Neural cell (in vitro differentiated cells): ENCODE measurements around the gene HLA-DQA1. TPM values are rescaled to one million over a fixed set of nuclear protein-coding genes. Genes with fewer than 3 reads are reported as not detected.

ENCODE experiments used
- H2AFZ ChIP-seq: fragments of 200-600, 300-800 bp; sonication (generic), shearing (Covaris generic); 2 replicates; pipeline ENCODE4 v1.6.0; 2014; ENCODE audit warnings: low read depth, mild to moderate bottlenecking, antibody characterized with exemption, low read length, moderate library complexity
- H3F3A ChIP-seq: fragments of 200-600 bp; shearing (Covaris generic); 2 replicates; pipeline ENCODE4 v1.6.1; 2016; ENCODE audit warnings: mild to moderate bottlenecking, moderate library complexity, mixed read lengths, antibody characterized with exemption, low read length; ENCODE audit not compliant: insufficient read depth, poor library complexity, severe bottlenecking
- H3K27ac ChIP-seq: fragments of 200-600, 300-800 bp; sonication (generic), shearing (Covaris generic); 2 replicates; pipeline ENCODE4 v1.5.1; 2014; ENCODE audit warnings: mild to moderate bottlenecking, low read length, moderate library complexity
- H3K27me3 ChIP-seq: fragments of 300-800, 200-600 bp; sonication (generic), shearing (Covaris generic); 2 replicates; pipeline ENCODE4 v1.6.0; 2014; ENCODE audit warnings: mild to moderate bottlenecking, low read depth, low read length, moderate library complexity; ENCODE audit not compliant: insufficient read depth
- H3K36me3 ChIP-seq: fragments of 300-800, 200-600 bp; sonication (generic), shearing (Covaris generic); 2 replicates; pipeline ENCODE4 v1.5.1; 2014; ENCODE audit warnings: mild to moderate bottlenecking, antibody characterized with exemption, low read length, moderate library complexity; ENCODE audit not compliant: insufficient read depth
- H3K4me2 ChIP-seq: fragments of 300-800, 200-600 bp; sonication (generic), shearing (Covaris generic); 2 replicates; pipeline ENCODE4 v1.6.0; 2014; ENCODE audit warnings: mild to moderate bottlenecking, low read length
- H3K4me3 ChIP-seq: fragments of 300-800, 200-600 bp; sonication (generic), shearing (Covaris generic); 2 replicates; pipeline ENCODE4 v1.5.1; 2014; ENCODE audit warnings: mild to moderate bottlenecking, low read length, moderate library complexity
- H3K79me2 ChIP-seq: fragments of 200-600 bp; shearing (Covaris generic); replicated peaks from 2 replicates; pipeline ENCODE4 v1.6.0; 2014; ENCODE audit warnings: mild to moderate bottlenecking, low read length, moderate library complexity; ENCODE audit not compliant: insufficient read depth
- H3K9ac ChIP-seq: fragments of 300-800, 200-600 bp; sonication (generic), shearing (Covaris generic); 2 replicates; pipeline ENCODE4 v1.6.1; 2016; ENCODE audit warnings: mild to moderate bottlenecking, low read length, mixed read lengths
- H3K9me2 ChIP-seq: fragments of 200-600 bp; shearing (Covaris generic); 2 replicates; pipeline ENCODE4 v1.6.1; 2016; ENCODE audit warnings: mild to moderate bottlenecking, low read length, mixed read lengths; ENCODE audit not compliant: insufficient read depth
- H3K9me3 ChIP-seq: fragments of 200-600, 300-800 bp; sonication (generic), shearing (Covaris generic); 2 replicates; pipeline ENCODE4 v1.6.1; 2016; ENCODE audit warnings: mild to moderate bottlenecking, mixed run types, low read length, moderate library complexity, mixed read lengths
- H4K20me1 ChIP-seq: fragments of 200-600 bp; shearing (Covaris generic); 2 replicates; pipeline ENCODE4 v1.6.1; 2016; ENCODE audit warnings: mild to moderate bottlenecking, mixed run types; ENCODE audit not compliant: insufficient read depth
- EP300 ChIP-seq: fragments of 450-650 bp; conservative IDR thresholded peaks from 2 replicates; pipeline ENCODE4 v1.6.1; 2014; ENCODE audit warnings: antibody characterized with exemption, mild to moderate bottlenecking, moderate library complexity; ENCODE audit not compliant: poor library complexity, severe bottlenecking
- EZH2 ChIP-seq: fragments of 200-600, 300-800 bp; shearing (Covaris generic), sonication (generic); IDR thresholded peaks from 2 replicates; pipeline ENCODE4 v1.6.1; 2014; ENCODE audit warnings: antibody characterized with exemption, low read length, borderline replicate concordance, mild to moderate bottlenecking; ENCODE audit not compliant: insufficient read depth, poor library complexity, severe bottlenecking
- MXI1 ChIP-seq: fragments of 450-650 bp; conservative IDR thresholded peaks from 2 replicates; pipeline ENCODE4 v1.6.1; 2014; ENCODE audit warnings: antibody characterized with exemption, mild to moderate bottlenecking; ENCODE audit not compliant: poor library complexity, severe bottlenecking
- POLR2AphosphoS5 ChIP-seq: IDR thresholded peaks from 2 replicates; pipeline ENCODE4 v1.6.1; 2012
- RAD21 ChIP-seq: fragments of 450-650 bp; conservative IDR thresholded peaks from 2 replicates; pipeline ENCODE4 v1.6.1; 2014; ENCODE audit warnings: antibody characterized with exemption, mild to moderate bottlenecking, moderate library complexity
- SMC3 ChIP-seq: fragments of 450-650 bp; conservative IDR thresholded peaks from 2 replicates; pipeline ENCODE4 v1.6.1; 2014; ENCODE audit warnings: antibody characterized with exemption, mild to moderate bottlenecking, moderate library complexity; ENCODE audit not compliant: poor library complexity
- TAF1 ChIP-seq: IDR thresholded peaks from 2 replicates; pipeline ENCODE4 v1.6.1; 2012; ENCODE audit warnings: low read depth
- polyA plus RNA-seq: library from polyadenylated mRNA; depleted of rRNA; stranded (reverse); fragments of >200 nt; gene quantifications from 2 replicates; pipeline ENCODE4 v1.2.3, GENCODE V29; 2014
- TF ChIP-seq, protein P1 (sequence below): fragments of 450-650 bp; IDR thresholded peaks from 2 replicates; pipeline ENCODE4 v1.5.1; 2014; ENCODE audit warnings: antibody characterized with exemption, mild to moderate bottlenecking, moderate library complexity; ENCODE audit not compliant: poor library complexity, severe bottlenecking
- TF ChIP-seq, protein P2 (sequence below): IDR thresholded peaks from 2 replicates; pipeline ENCODE4 v1.6.1; 2012; ENCODE audit warnings: borderline replicate concordance

The HLA-DQA1 gene
- polyA plus RNA-seq, 1 donor from 2014 or later = not detected

DNA sequence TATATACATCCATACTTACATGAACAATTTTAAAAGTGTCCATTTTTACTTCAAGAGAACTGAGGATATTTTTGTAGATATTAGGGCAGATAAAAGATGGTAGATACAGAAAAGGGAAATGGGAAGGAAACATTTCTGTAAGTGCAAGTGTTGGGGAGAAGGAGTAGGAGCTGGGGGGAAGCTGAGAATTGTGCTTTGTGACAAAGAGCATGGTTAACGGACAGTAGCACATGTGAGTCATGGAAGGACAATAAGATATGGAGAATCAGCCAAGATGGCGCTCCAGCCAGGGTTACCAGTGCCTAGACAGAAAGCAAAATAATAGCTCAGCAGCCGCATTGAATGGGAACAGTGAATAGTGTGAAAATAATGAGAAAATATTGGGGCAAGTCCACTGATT lies 34.8 kb upstream of the HLA-DQA1 start:
- TF ChIP-seq TAF1 (no peak), EP300 (no peak), RAD21 (no peak), POLR2AphosphoS5 (no peak), SMC3 (no peak), EZH2 (no peak), MXI1 (no peak)
- TF ChIP-seq, protein P1, sequence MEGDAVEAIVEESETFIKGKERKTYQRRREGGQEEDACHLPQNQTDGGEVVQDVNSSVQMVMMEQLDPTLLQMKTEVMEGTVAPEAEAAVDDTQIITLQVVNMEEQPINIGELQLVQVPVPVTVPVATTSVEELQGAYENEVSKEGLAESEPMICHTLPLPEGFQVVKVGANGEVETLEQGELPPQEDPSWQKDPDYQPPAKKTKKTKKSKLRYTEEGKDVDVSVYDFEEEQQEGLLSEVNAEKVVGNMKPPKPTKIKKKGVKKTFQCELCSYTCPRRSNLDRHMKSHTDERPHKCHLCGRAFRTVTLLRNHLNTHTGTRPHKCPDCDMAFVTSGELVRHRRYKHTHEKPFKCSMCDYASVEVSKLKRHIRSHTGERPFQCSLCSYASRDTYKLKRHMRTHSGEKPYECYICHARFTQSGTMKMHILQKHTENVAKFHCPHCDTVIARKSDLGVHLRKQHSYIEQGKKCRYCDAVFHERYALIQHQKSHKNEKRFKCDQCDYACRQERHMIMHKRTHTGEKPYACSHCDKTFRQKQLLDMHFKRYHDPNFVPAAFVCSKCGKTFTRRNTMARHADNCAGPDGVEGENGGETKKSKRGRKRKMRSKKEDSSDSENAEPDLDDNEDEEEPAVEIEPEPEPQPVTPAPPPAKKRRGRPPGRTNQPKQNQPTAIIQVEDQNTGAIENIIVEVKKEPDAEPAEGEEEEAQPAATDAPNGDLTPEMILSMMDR = no peak
- TF ChIP-seq, protein P2, sequence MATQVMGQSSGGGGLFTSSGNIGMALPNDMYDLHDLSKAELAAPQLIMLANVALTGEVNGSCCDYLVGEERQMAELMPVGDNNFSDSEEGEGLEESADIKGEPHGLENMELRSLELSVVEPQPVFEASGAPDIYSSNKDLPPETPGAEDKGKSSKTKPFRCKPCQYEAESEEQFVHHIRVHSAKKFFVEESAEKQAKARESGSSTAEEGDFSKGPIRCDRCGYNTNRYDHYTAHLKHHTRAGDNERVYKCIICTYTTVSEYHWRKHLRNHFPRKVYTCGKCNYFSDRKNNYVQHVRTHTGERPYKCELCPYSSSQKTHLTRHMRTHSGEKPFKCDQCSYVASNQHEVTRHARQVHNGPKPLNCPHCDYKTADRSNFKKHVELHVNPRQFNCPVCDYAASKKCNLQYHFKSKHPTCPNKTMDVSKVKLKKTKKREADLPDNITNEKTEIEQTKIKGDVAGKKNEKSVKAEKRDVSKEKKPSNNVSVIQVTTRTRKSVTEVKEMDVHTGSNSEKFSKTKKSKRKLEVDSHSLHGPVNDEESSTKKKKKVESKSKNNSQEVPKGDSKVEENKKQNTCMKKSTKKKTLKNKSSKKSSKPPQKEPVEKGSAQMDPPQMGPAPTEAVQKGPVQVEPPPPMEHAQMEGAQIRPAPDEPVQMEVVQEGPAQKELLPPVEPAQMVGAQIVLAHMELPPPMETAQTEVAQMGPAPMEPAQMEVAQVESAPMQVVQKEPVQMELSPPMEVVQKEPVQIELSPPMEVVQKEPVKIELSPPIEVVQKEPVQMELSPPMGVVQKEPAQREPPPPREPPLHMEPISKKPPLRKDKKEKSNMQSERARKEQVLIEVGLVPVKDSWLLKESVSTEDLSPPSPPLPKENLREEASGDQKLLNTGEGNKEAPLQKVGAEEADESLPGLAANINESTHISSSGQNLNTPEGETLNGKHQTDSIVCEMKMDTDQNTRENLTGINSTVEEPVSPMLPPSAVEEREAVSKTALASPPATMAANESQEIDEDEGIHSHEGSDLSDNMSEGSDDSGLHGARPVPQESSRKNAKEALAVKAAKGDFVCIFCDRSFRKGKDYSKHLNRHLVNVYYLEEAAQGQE = no peak
- H3K4me2 ChIP-seq = no peak overlapping the region
- H3K27me3 ChIP-seq = no peaks in the 10 kb centered on the region
- H2AFZ ChIP-seq = no peak overlapping the region
- H3K27ac ChIP-seq = no peak overlapping the region
- no peaks in the 10 kb centered on the region for H4K20me1 ChIP-seq
- H3K36me3 ChIP-seq = no peaks in the 10 kb centered on the region
- H3K9ac ChIP-seq = no peak overlapping the region
- H3K9me3 ChIP-seq = no peaks in the 10 kb centered on the region
- H3F3A ChIP-seq = no peaks in the 10 kb centered on the region
- H3K79me2 ChIP-seq = no peaks in the 10 kb centered on the region
- no peaks in the 10 kb centered on the region for H3K9me2 ChIP-seq
- H3K4me3 ChIP-seq = no peak overlapping the region

DNA sequence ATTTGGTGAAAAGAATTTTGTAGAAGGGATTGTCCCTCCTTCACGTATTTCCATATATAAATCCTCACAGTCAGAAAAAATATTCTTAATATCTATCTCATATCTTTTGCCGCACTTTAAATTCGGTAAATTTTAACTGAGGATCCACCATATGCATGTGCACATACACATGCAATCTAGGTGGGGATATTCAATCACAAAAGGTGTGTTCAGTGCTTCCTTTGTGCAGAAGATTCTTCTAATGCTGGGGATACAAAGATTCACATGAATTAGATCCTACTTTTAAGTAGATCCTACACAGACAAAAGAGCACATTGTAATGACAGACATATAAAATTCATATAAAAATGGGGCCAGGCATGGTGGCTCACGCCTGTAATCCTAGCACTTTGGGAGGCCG lies 34.0 kb upstream of the HLA-DQA1 start:
- no peaks in the 10 kb centered on the region for H3F3A ChIP-seq
- H3K9me2 ChIP-seq = no peaks in the 10 kb centered on the region
- no peak overlapping the region for H3K27ac ChIP-seq
- TF ChIP-seq EZH2 = no peak
- no peaks in the 10 kb centered on the region for H3K9me3 ChIP-seq
- H3K4me2 ChIP-seq = no peak overlapping the region
- no peak overlapping the region for H2AFZ ChIP-seq
- H3K36me3 ChIP-seq = no peaks in the 10 kb centered on the region
- no peaks in the 10 kb centered on the region for H4K20me1 ChIP-seq
- H3K9ac ChIP-seq = no peak overlapping the region
- no peak overlapping the region for H3K4me3 ChIP-seq
- no peaks in the 10 kb centered on the region for H3K79me2 ChIP-seq
- no peaks in the 10 kb centered on the region for H3K27me3 ChIP-seq

DNA sequence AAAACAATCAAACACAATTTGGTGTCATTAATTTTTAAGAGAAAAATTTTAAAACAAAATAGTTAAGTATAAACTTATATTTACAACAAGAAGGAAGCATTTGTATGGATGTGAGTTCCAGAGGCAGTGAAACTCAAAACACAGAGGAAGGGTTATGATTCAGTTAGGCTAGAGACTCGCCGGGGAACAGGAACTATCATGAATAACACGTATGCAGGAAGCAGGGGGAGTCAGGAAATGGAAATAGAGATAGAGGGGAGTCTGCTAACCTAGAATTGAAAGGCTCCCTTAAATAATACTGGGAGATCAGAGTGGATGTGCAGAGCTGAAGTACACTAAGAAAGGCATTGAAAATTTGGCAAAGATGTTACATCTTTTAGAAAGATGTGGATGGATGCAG lies 33.3 kb upstream of the HLA-DQA1 start:
- H3K36me3 ChIP-seq = no peaks in the 10 kb centered on the region
- no peaks in the 10 kb centered on the region for H3K9me3 ChIP-seq
- no peak overlapping the region for H2AFZ ChIP-seq
- no peak overlapping the region for H3K27ac ChIP-seq
- H3K9me2 ChIP-seq = no peaks in the 10 kb centered on the region
- H3K4me3 ChIP-seq = no peak overlapping the region
- H3K4me2 ChIP-seq = no peak overlapping the region
- H3K27me3 ChIP-seq = no peaks in the 10 kb centered on the region
- H3F3A ChIP-seq = no peaks in the 10 kb centered on the region
- H4K20me1 ChIP-seq = no peaks in the 10 kb centered on the region
- H3K79me2 ChIP-seq = no peaks in the 10 kb centered on the region
- H3K9ac ChIP-seq = no peak overlapping the region
- TF ChIP-seq RAD21 = no peak
